Esophagus muscularis mucosa (tissue), 4 donors: ENCODE results near the gene RBM14. TPM values are rescaled to one million over a fixed set of nuclear protein-coding genes. Genes with fewer than 3 reads are reported as not detected.
A peak's percentile ranks its signal among the peaks of the same experiment; 100 is the strongest.
"Not testable (repeated sequence)": the region's sequence is repeated elsewhere in the genome, so short reads cannot be mapped to it uniquely, and the experiment has no call there.

ENCODE experiments used
- DNase-seq: peaks from one replicate; pipeline ENCODE4 v3.0.0-alpha.2; 2017; ENCODE audit errors: extremely low spot score
- H3K27ac ChIP-seq, 4 donors: fragments of 200-600 bp; sonication (generic); replicated peaks in 1 of 4; 1 replicate in 3 of 4; 2 replicates in 1 of 4; pipeline ENCODE4 v1.5.1; 2016 to 2019; ENCODE audit warnings: mild to moderate bottlenecking in 1 of 4
- H3K27me3 ChIP-seq, 4 donors: fragments of 200-600 bp; sonication (generic); one replicate each; pipeline versions ENCODE4 v1.5.1 to v1.6.0; 2016 to 2019
- H3K36me3 ChIP-seq, 4 donors: fragments of 200-600 bp; sonication (generic); one replicate each; pipeline ENCODE4 v1.5.1; 2016 to 2019
- H3K4me1 ChIP-seq, 4 donors: fragments of 200-600 bp; sonication (generic); one replicate each; pipeline ENCODE4 v1.5.1; 2016 to 2019
- H3K4me3 ChIP-seq, 4 donors: fragments of 200-600 bp; sonication (generic); 1 replicate in 2 of 4; 2 replicates in 2 of 4; pipeline ENCODE4 v1.5.1; 2016 to 2019; ENCODE audit warnings: mild to moderate bottlenecking in 4 of 4, moderate library complexity in 1 of 4
- H3K9me3 ChIP-seq, 4 donors: fragments of 200-600 bp; sonication (generic); 1 replicate in 3 of 4; 2 replicates in 1 of 4; pipeline ENCODE4 v1.5.1; 2016 to 2019
- EP300 ChIP-seq: sonication (generic); formaldehyde crosslinking; IDR thresholded peaks from one replicate; pipeline ENCODE4 v1.6.1; 2017; ENCODE audit warnings: antibody characterized with exemption
- POLR2A ChIP-seq: fragments of 450-650 bp; IDR thresholded peaks from one replicate; pipeline ENCODE4 v1.6.1; 2017; ENCODE audit warnings: antibody characterized with exemption, moderate library complexity, mild to moderate bottlenecking, low read depth
- POLR2AphosphoS5 ChIP-seq, 2 donors: sonication (generic); formaldehyde crosslinking; IDR thresholded peaks; one replicate each; pipeline ENCODE4 v1.6.1; 2017; ENCODE audit warnings: antibody characterized with exemption in 2 of 2
- WGBS: methylation state at CpG from one replicate; pipeline ENCODE4 v1.1.5; 2018; 5-methylcytosine and 5-hydroxymethylcytosine counted together
- intact Hi-C: fragments of 100-400 bp; cut with DNase I; formaldehyde crosslinking; loops from one replicate; pipeline ENCODE4 v1.15.1; 2023
- total RNA-seq, 4 donors: library from RNA; depleted of rRNA; stranded (reverse); fragments of >200 nt; gene quantifications; one replicate each; pipeline versions ENCODE4 v1.1.0 to v1.2.1, GENCODE V29; 2016
- TF ChIP-seq, protein P1 (sequence below), 3 experiments: fragments of 200-600 bp in 2 of 3; fragments of 450-650 bp in 1 of 3; sonication (generic) in 2 of 3; IDR thresholded peaks; one replicate each; pipeline ENCODE4 v1.5.1; 2017 to 2019; ENCODE audit warnings: antibody characterized with exemption in 3 of 3, mild to moderate bottlenecking in 2 of 3, moderate library complexity in 1 of 3

RBM14 gene
- total RNA-seq, 4 donors from 2014 or later, result 30.5 to 41.7 (median 34.9) TPM

DNA sequence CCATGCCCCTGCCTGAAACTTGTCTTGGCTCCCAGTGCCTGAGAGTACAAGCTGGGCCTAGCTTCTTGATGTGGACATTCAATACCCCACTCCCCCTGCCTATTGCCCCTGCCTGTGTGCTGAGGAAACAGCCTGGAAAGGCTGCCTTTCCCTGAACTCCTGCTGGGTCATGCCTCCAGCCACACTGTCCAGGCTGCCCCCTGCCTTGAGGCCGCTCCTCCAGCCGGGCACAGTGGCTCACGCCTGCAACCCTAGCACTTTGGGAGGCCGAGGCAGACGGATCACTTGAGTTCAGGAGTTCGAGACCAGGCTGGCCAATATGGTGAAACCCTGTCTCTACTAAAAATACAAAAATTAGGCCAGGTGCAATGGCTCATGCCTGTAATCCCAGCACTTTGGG, 13.4 kb upstream of the RBM14 start:
- TF ChIP-seq POLR2A (no peak), POLR2AphosphoS5 (IDR thresholded peaks at IDR 0.05) (no peak), EP300 (no peak)
- TF ChIP-seq, protein P1, sequence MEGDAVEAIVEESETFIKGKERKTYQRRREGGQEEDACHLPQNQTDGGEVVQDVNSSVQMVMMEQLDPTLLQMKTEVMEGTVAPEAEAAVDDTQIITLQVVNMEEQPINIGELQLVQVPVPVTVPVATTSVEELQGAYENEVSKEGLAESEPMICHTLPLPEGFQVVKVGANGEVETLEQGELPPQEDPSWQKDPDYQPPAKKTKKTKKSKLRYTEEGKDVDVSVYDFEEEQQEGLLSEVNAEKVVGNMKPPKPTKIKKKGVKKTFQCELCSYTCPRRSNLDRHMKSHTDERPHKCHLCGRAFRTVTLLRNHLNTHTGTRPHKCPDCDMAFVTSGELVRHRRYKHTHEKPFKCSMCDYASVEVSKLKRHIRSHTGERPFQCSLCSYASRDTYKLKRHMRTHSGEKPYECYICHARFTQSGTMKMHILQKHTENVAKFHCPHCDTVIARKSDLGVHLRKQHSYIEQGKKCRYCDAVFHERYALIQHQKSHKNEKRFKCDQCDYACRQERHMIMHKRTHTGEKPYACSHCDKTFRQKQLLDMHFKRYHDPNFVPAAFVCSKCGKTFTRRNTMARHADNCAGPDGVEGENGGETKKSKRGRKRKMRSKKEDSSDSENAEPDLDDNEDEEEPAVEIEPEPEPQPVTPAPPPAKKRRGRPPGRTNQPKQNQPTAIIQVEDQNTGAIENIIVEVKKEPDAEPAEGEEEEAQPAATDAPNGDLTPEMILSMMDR (IDR thresholded peaks at IDR 0.05), result no peak
- Histone ChIP-seq H3K27me3 (no peaks in the 10 kb centered on the region), H3K4me1 (peaks cover 24 to 35% (median 30%) of the 10 kb centered on the region in 4 donors), H3K27ac (peak overlapping the region in 1 of 4 donors; percentile 54), H3K4me3 (no peak overlapping the region), H3K36me3 (peaks cover 16 to 57% (median 47%) of the 10 kb centered on the region in 4 donors), H3K9me3 (no peaks in the 10 kb centered on the region)
- intact Hi-C loops, result no loop called here
- 82% methylated on average over 5 of the region's 6 CpGs for WGBS
- no peak for DNase-seq

DNA sequence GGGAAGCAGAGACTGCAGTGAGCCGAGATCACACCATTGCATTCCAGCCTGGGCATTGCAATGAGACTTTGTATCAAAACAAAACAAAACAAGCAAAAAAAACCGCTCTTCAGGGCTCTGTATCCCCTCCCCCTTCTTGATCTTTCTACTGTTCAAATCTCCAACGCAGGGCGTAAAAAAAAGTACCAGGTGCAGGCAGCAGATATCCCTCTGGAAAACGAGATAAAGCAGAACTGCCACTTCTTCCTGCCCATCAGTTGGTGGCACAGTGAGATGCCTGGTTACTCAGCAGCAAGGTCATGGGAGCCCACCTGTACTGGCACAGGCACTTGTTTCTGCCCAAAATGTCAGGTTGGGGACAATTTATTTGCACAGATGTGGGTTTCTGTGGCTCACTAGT, 12.3 kb upstream of the RBM14 start:
- 97% methylated on average over 5 of the region's 5 CpGs for WGBS
- peaks cover 16 to 54% (median 43%) of the 10 kb centered on the region in 4 donors for H3K36me3 ChIP-seq
- H3K27ac ChIP-seq, result no peak overlapping the region
- peaks cover 26 to 41% (median 36%) of the 10 kb centered on the region in 4 donors for H3K4me1 ChIP-seq
- no peaks in the 10 kb centered on the region for H3K9me3 ChIP-seq
- no peaks in the 10 kb centered on the region for H3K27me3 ChIP-seq
- TF ChIP-seq POLR2AphosphoS5 (IDR thresholded peaks at IDR 0.05) (no peak), POLR2A (no peak), EP300 (no peak)
- TF ChIP-seq, protein P1 (IDR thresholded peaks at IDR 0.05), result no peak
- DNase-seq, result no peak
- no peak overlapping the region for H3K4me3 ChIP-seq
- intact Hi-C loops, result no loop called here

- H3K4me3 ChIP-seq, H3K27me3 ChIP-seq, intact Hi-C loops, H3K9me3 ChIP-seq, DNase-seq: not testable (repeated sequence)
- H3K27ac ChIP-seq, result peak overlapping the region; percentile 84 to 87 (median 86)
- WGBS, result 91% methylated on average over 3 of the region's 3 CpGs
- peaks cover 26 to 38% (median 33%) of the 10 kb centered on the region in 4 donors for H3K4me1 ChIP-seq
- peaks cover 8 to 33% (median 27%) of the 10 kb centered on the region in 4 donors for H3K36me3 ChIP-seq
Observed at GRCh38 chr11:66606608-66607007, 9.8 kb upstream of the RBM14 start.

DNA sequence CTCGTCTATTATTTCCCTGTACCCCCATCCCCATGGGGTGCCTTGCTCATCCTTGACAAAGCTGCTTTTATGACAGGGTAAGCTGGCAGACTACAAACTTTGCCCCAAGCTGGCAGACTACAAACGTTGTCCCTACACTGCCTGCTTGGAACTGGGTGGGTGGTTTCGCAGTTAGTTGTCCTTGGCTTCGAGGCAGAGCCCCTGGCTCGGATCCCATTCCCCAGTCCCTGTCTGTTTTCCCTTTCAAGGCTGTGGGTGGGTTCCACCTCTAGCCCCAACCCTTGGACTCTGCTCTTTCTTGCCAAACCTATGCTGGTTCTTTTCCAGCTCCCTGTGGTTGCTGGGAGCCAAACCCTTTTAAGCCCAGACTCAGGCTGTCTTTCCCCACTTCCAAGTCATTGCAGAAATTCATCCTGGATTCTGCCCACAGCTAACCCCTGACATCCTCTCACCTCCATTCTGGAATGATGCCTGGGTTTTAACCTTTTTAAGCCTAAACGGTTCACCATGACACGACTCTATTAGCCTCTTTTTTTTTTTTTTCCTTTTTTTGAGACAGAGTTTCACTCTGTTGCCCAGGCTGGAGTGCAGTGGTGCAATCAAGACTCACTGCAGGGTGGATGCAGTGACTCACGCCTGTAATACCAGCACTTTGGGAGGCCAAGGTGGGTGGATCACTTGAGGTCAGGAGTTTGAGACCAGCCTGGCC, 9.2 kb upstream of the RBM14 start:
- H3K4me1 ChIP-seq, result peaks cover 20 to 32% (median 26%) of the 10 kb centered on the region in 4 donors
- no peaks in the 10 kb centered on the region for H3K9me3 ChIP-seq
- TF ChIP-seq, protein P1 (IDR thresholded peaks at IDR 0.05), result no peak
- TF ChIP-seq EP300 (no peak), POLR2AphosphoS5 (IDR thresholded peaks at IDR 0.05) (peak; percentile 61 to 66), POLR2A (no peak)
- H3K27me3 ChIP-seq, result no peaks in the 10 kb centered on the region
- no peak overlapping the region for H3K4me3 ChIP-seq
- H3K36me3 ChIP-seq, result peaks cover 8 to 33% (median 27%) of the 10 kb centered on the region in 4 donors
- H3K27ac ChIP-seq, result peak overlapping the region; percentile 84 to 87 (median 86)
- DNase-seq, result peak; percentile 92
- intact Hi-C loops, result no loop called here
- WGBS, result 36% methylated on average over 7 of the region's 8 CpGs

DNA sequence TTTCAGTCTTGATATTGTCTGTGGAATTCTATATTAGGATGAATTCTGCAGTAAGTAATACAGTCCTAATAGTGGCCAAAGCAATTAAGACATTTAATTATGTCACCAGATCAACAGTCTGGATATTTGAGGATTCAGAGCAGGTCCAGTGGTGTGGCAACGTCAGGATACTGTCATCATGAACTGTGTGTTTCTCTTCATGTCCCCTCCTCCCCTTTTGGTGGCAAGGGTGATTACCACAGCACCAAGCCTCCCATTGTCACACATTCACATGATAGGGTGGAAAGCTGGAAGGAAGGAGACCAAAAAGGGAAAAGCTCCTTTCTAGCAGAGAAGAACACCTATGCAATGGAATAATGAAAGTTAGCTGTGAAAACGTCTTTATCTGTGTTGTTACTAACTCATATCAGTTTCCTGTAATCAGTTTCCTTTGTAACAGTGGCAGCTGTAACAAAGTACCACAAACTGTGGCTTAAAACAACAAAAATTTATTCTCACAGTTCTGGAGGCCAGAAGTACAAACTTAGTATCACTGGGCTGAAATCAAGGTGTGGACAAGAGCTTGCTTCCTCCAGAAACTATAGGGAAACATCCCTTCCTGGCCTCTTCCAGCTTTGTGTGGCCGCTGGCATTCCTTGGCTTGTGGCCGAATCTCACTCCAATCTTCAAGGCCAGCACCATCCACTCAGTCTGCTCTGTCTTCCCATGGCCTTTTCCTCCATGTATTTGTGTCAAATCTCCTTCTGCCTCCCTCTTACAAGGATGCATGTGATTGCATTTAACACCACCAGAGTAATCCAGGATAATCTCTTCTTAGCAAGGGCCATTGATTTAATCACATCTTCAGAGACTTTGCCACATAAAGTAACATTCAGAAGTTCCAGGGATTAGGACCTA, 6.5 kb upstream of the RBM14 start:
- H3K27ac ChIP-seq, result no peak overlapping the region
- 81% methylated on average over 4 of the region's 4 CpGs for WGBS

More for the DNA sequence above, 6.5 kb upstream of the RBM14 start:
- Histone ChIP-seq H3K9me3 (no peaks in the 10 kb centered on the region), H3K36me3 (peaks cover 8 to 16% (median 14%) of the 10 kb centered on the region in 4 donors), H3K4me1 (peaks cover 16 to 26% (median 23%) of the 10 kb centered on the region in 4 donors), H3K4me3 (no peak overlapping the region), H3K27me3 (no peaks in the 10 kb centered on the region)
- intact Hi-C loops, result no loop called here
- DNase-seq, result no peak
- no peak for TF ChIP-seq EP300
- no peak for TF ChIP-seq POLR2A
- TF ChIP-seq, protein P1 (IDR thresholded peaks at IDR 0.05), result no peak
- TF ChIP-seq POLR2AphosphoS5 (IDR thresholded peaks at IDR 0.05), result no peak
